ENCODE data around the gene PODXL2. TPM values are rescaled to one million over a fixed set of nuclear protein-coding genes. Genes with fewer than 3 reads are reported as not detected.

The PODXL2 gene
- total RNA-seq, 1 experiment from 2014 or later = 15.3 TPM

GRCh38 chr3:127698691-127699415, 69.9 kb downstream of the PODXL2 start:
- CTCF ChIA-PET = interaction anchor here (0.5 kb wide), 1 partner anchor 421 kb away, joined by 3 read pairs; no protein-coding TSS in a partner anchor
- intact Hi-C loops (cut with micrococcal nuclease; ENCODE audit: unreplicated experiment) (loop anchor here (10.0 kb wide), 1 partner anchor 126 kb away; the partner anchor contains the start of gene MGLL), in situ Hi-C loops (cut with HindIII; ENCODE audit: low pct_unique_long_range_greater_than_20kb, low sequenced_read_pairs) (no loop called here)

More at GRCh38 chr3:127698691-127699415, 69.9 kb downstream of the PODXL2 start:
- no peak for ATAC-seq
- Histone ChIP-seq H3K36me3 (ENCODE audit: control insufficient read depth, insufficient read depth, low read length) (no peaks in the 10 kb centered on the region), H3K27ac (ENCODE audit: low read length) (no peak overlapping the region), H3K4me3 (ENCODE audit: low read depth in 2 of 2, low read length in 2 of 2) (no peak overlapping the region), H3K9me3 (ENCODE audit: control insufficient read depth, insufficient read depth, low read depth, low read length) (no peaks in the 10 kb centered on the region), H3K27me3 (ENCODE audit: control insufficient read depth, insufficient read depth, low read length) (0 out of 2 replicates have a peak, but pooled peaks cover 2% of the 10 kb centered on the region), H3K4me1 (ENCODE audit: control insufficient read depth, insufficient read depth, low read length) (no peaks in the 10 kb centered on the region)
- TF ChIP-seq TCF7L2 (IDR thresholded peaks at IDR 0.05; ENCODE audit: low read depth, low read length) (no peak), POLR2AphosphoS5 (IDR thresholded peaks at IDR 0.05; ENCODE audit: low read depth, low read length) (no peak), CTCF (IDR thresholded peaks at IDR 0.05) (no peak), SIN3A (IDR thresholded peaks at IDR 0.05; ENCODE audit: borderline replicate concordance, insufficient read depth, low read depth, low read length) (no peak), REST (IDR thresholded peaks at IDR 0.05; ENCODE audit: insufficient read depth in 1 of 2, low read depth in 2 of 2, low read length in 1 of 2) (no peak)
- no peak for DNase-seq (ENCODE audit: low read depth, low spot score)
- BruUV-seq (replicated peaks) = no TSS peak
- POLR2A ChIA-PET = no interaction called here

All from Panc1 (cell line).